ENCODE results near the gene ARSG.

DNA sequence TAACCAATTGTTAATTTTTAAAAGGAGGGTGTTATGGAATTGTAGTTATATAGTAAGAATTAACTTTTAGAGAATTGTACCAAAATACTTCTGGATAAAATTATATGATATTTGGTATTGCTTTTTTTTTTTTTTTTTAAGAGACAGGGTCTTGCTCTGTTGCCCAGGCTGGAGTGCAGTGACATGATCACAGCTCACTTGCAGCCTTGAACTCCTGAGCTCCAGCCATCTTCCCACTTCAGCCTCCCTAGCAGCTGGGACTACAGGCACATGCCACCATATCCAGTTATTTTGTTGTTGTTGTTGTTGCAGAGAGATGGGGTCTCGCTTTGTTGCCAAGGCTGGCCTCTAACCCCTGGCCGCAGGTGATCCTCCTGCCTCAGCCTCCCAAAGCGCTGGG is 8.5 kb downstream of the ARSG start:
- no peak for TF ChIP-seq GATA2 (IDR thresholded peaks at IDR 0.05; ENCODE audit: low read depth, low read length)
- TF ChIP-seq GATA3 (IDR thresholded peaks at IDR 0.05; ENCODE audit: low read depth, low read length): no peak
